OCI-M2 (cell line): ENCODE data around the gene JAML.

Experiments used
- DNase-seq: peaks from one replicate; lab custom pipeline; 2025; ENCODE audit not compliant: unreplicated experiment; lab: John Stamatoyannopoulos, UW

The JAML gene

GRCh38 chr11:118148856-118149255 is 76.0 kb downstream of the JAML start:
- DNase-seq = no peak

GRCh38 chr11:118148240-118148639 is 76.6 kb downstream of the JAML start:
- DNase-seq = no peak

GRCh38 chr11:118147502-118147901 is 77.3 kb downstream of the JAML start:
- DNase-seq = no peak

GRCh38 chr11:118146554-118146953 is 78.3 kb downstream of the JAML start:
- no peak for DNase-seq

GRCh38 chr11:118145285-118146227 is 79.3 kb downstream of the JAML start:
- no peak for DNase-seq

GRCh38 chr11:118144301-118145268 is 80.2 kb downstream of the JAML start:
- no peak for DNase-seq
